Measurements from ENCODE around the gene A4GALT. TPM values are rescaled to one million over a fixed set of nuclear protein-coding genes. Genes with fewer than 3 reads are reported as not detected.
A peak's percentile ranks its signal among the peaks of the same experiment; 100 is the strongest.

The A4GALT gene
- total RNA-seq, 2 donors from 2014 or later: 0.46 TPM; not detected in 1

GRCh38 chr22:42725606-42726355 is 5.1 kb upstream of the A4GALT start:
- no peak for DNase-seq
- H3K27ac Mint-ChIP-seq: no peak overlapping the region
- no peaks in the 10 kb centered on the region for H3K9me3 Mint-ChIP-seq

GRCh38 chr22:42724062-42724461 is 3.4 kb upstream of the A4GALT start:
- H3K4me3 Mint-ChIP-seq: no peak overlapping the region
- no peaks in the 10 kb centered on the region for H3K9me3 Mint-ChIP-seq
- H3K36me3 Mint-ChIP-seq (ENCODE audit: insufficient read depth in 2 of 2): peaks cover 5 to 6% of the 10 kb centered on the region in 2 donors
- ATAC-seq (replicated peaks in 1 of 2) (no peak), DNase-seq (no peak)
- H3K27ac Mint-ChIP-seq: no peak overlapping the region
- peaks cover 7% of the 10 kb centered on the region for H3K4me1 Mint-ChIP-seq (ENCODE audit: low read depth)
- H3K27me3 Mint-ChIP-seq (ENCODE audit: low read depth): peaks cover 45% of the 10 kb centered on the region

More at GRCh38 chr22:42725606-42726355, 5.1 kb upstream of the A4GALT start:
- H3K4me3 Mint-ChIP-seq: no peak overlapping the region
- peaks cover 38% of the 10 kb centered on the region for H3K27me3 Mint-ChIP-seq (ENCODE audit: low read depth)
- no peaks in the 10 kb centered on the region for H3K4me1 Mint-ChIP-seq (ENCODE audit: low read depth)
- no peak for ATAC-seq (replicated peaks in 1 of 2)
- H3K36me3 Mint-ChIP-seq (ENCODE audit: insufficient read depth in 2 of 2): peaks cover 4 to 5% of the 10 kb centered on the region in 2 donors

GRCh38 chr22:42721045-42721434 is 370 bp upstream of the A4GALT start:
- H3K9me3 Mint-ChIP-seq: no peaks in the 10 kb centered on the region
- DNase-seq: no peak
- H3K4me3 Mint-ChIP-seq: peak overlapping the region; percentile 60 to 91
- peaks cover 8% of the 10 kb centered on the region for H3K4me1 Mint-ChIP-seq (ENCODE audit: low read depth)
- no peak for ATAC-seq (replicated peaks in 1 of 2)
- H3K27me3 Mint-ChIP-seq (ENCODE audit: low read depth): peaks cover 66% of the 10 kb centered on the region
- H3K27ac Mint-ChIP-seq: no peak overlapping the region
- H3K36me3 Mint-ChIP-seq (ENCODE audit: insufficient read depth in 2 of 2): peaks cover 5 to 6% of the 10 kb centered on the region in 2 donors

GRCh38 chr22:42719656-42720262 is 911 bp downstream of the A4GALT start:
- Mint-ChIP-seq H3K27me3 (ENCODE audit: low read depth) (peaks cover 67% of the 10 kb centered on the region), H3K9me3 (no peaks in the 10 kb centered on the region), H3K27ac (no peak overlapping the region), H3K36me3 (ENCODE audit: insufficient read depth in 2 of 2) (peaks cover 5 to 6% of the 10 kb centered on the region in 2 donors), H3K4me1 (ENCODE audit: low read depth) (peaks cover 8% of the 10 kb centered on the region), H3K4me3 (peak overlapping the region; percentile 63 to 74)
- ATAC-seq (replicated peaks in 1 of 2) (no peak), DNase-seq (no peak)

- Mint-ChIP-seq H3K9me3 (no peaks in the 10 kb centered on the region), H3K36me3 (ENCODE audit: insufficient read depth in 2 of 2) (peaks cover 5 to 6% of the 10 kb centered on the region in 2 donors), H3K27me3 (ENCODE audit: low read depth) (peaks cover 67% of the 10 kb centered on the region), H3K27ac (no peak overlapping the region), H3K4me3 (peak overlapping the region; percentile 63 to 74), H3K4me1 (ENCODE audit: low read depth) (peaks cover 8% of the 10 kb centered on the region)
- DNase-seq (no peak), ATAC-seq (replicated peaks in 1 of 2) (no peak)
These were observed 1.5 kb downstream of the A4GALT start for GRCh38 chr22:42719133-42719532.

- no peak for ATAC-seq (replicated peaks in 1 of 2)
- H3K9me3 Mint-ChIP-seq: no peaks in the 10 kb centered on the region
- H3K4me1 Mint-ChIP-seq (ENCODE audit: low read depth): peaks cover 8% of the 10 kb centered on the region
- H3K27ac Mint-ChIP-seq: no peak overlapping the region
- DNase-seq: no peak
- H3K4me3 Mint-ChIP-seq: no peak overlapping the region
- peaks cover 5 to 6% of the 10 kb centered on the region in 2 donors for H3K36me3 Mint-ChIP-seq (ENCODE audit: insufficient read depth in 2 of 2)
- peaks cover 52% of the 10 kb centered on the region for H3K27me3 Mint-ChIP-seq (ENCODE audit: low read depth)
These were observed 3.3 kb downstream of the A4GALT start for GRCh38 chr22:42717197-42717928.

- peaks cover 8% of the 10 kb centered on the region for H3K4me1 Mint-ChIP-seq (ENCODE audit: low read depth)
- no peaks in the 10 kb centered on the region for H3K9me3 Mint-ChIP-seq
- peaks cover 45% of the 10 kb centered on the region for H3K27me3 Mint-ChIP-seq (ENCODE audit: low read depth)
- H3K36me3 Mint-ChIP-seq (ENCODE audit: insufficient read depth in 2 of 2): peaks cover 4 to 6% of the 10 kb centered on the region in 2 donors
- no peak for DNase-seq
- no peak overlapping the region for H3K27ac Mint-ChIP-seq
- H3K4me3 Mint-ChIP-seq: no peak overlapping the region
- ATAC-seq (replicated peaks in 1 of 2): no peak
These were observed 4.0 kb downstream of the A4GALT start for GRCh38 chr22:42716649-42717127.

- Mint-ChIP-seq H3K36me3 (ENCODE audit: insufficient read depth in 2 of 2) (peaks cover under 1 to 4% of the 10 kb centered on the region in 2 donors), H3K4me3 (no peak overlapping the region), H3K27ac (no peak overlapping the region), H3K27me3 (ENCODE audit: low read depth) (peaks cover 40% of the 10 kb centered on the region), H3K9me3 (no peaks in the 10 kb centered on the region), H3K4me1 (ENCODE audit: low read depth) (peaks cover 8% of the 10 kb centered on the region)
- no peak for ATAC-seq (replicated peaks in 1 of 2)
- no peak for DNase-seq
These were observed 4.4 kb downstream of the A4GALT start for GRCh38 chr22:42716221-42716620.

- peaks cover 8% of the 10 kb centered on the region for H3K4me1 Mint-ChIP-seq (ENCODE audit: low read depth)
- H3K4me3 Mint-ChIP-seq: no peak overlapping the region
- H3K9me3 Mint-ChIP-seq: no peaks in the 10 kb centered on the region
- no peak for DNase-seq
- H3K27me3 Mint-ChIP-seq (ENCODE audit: low read depth): peaks cover 36% of the 10 kb centered on the region
- H3K36me3 Mint-ChIP-seq (ENCODE audit: insufficient read depth in 2 of 2): peaks cover 0 to 2% of the 10 kb centered on the region in 2 donors
- H3K27ac Mint-ChIP-seq: no peak overlapping the region
- ATAC-seq (replicated peaks in 1 of 2): no peak
These were observed 5.8 kb downstream of the A4GALT start for GRCh38 chr22:42714768-42715390.

- Mint-ChIP-seq H3K27ac (no peak overlapping the region), H3K4me3 (no peak overlapping the region), H3K9me3 (no peaks in the 10 kb centered on the region), H3K27me3 (ENCODE audit: low read depth) (peaks cover 31% of the 10 kb centered on the region), H3K4me1 (ENCODE audit: low read depth) (peaks cover 4% of the 10 kb centered on the region), H3K36me3 (ENCODE audit: insufficient read depth in 2 of 2) (peaks cover 1 to 2% of the 10 kb centered on the region in 2 donors)
- DNase-seq: no peak
- no peak for ATAC-seq (replicated peaks in 1 of 2)
These were observed 6.4 kb downstream of the A4GALT start for GRCh38 chr22:42714308-42714707.

- no peaks in the 10 kb centered on the region for H3K4me1 Mint-ChIP-seq (ENCODE audit: low read depth)
These were observed 8.5 kb downstream of the A4GALT start for GRCh38 chr22:42711895-42712837.

GRCh38 chr22:42711281-42711731 is 9.4 kb downstream of the A4GALT start:
- Mint-ChIP-seq H3K27me3 (ENCODE audit: low read depth) (peaks cover 14% of the 10 kb centered on the region), H3K4me3 (no peak overlapping the region), H3K4me1 (ENCODE audit: low read depth) (no peaks in the 10 kb centered on the region), H3K27ac (no peak overlapping the region), H3K36me3 (ENCODE audit: insufficient read depth in 2 of 2) (peaks cover 1 to 3% of the 10 kb centered on the region in 2 donors), H3K9me3 (no peaks in the 10 kb centered on the region)
- no peak for DNase-seq
- no peak for ATAC-seq (replicated peaks in 1 of 2)

More at GRCh38 chr22:42711895-42712837, 8.5 kb downstream of the A4GALT start:
- H3K27ac Mint-ChIP-seq: no peak overlapping the region
- H3K27me3 Mint-ChIP-seq (ENCODE audit: low read depth): peaks cover 22% of the 10 kb centered on the region
- no peaks in the 10 kb centered on the region for H3K9me3 Mint-ChIP-seq
- no peak for ATAC-seq (replicated peaks in 1 of 2)
- H3K36me3 Mint-ChIP-seq (ENCODE audit: insufficient read depth in 2 of 2): peaks cover 1 to 3% of the 10 kb centered on the region in 2 donors
- DNase-seq: no peak
- H3K4me3 Mint-ChIP-seq: no peak overlapping the region
